ENCODE data around the gene EVPLL.
"Not testable (repeated sequence)": the region's sequence is repeated elsewhere in the genome, so short reads cannot be mapped to it uniquely, and the experiment has no call there.

EVPLL gene

DNA sequence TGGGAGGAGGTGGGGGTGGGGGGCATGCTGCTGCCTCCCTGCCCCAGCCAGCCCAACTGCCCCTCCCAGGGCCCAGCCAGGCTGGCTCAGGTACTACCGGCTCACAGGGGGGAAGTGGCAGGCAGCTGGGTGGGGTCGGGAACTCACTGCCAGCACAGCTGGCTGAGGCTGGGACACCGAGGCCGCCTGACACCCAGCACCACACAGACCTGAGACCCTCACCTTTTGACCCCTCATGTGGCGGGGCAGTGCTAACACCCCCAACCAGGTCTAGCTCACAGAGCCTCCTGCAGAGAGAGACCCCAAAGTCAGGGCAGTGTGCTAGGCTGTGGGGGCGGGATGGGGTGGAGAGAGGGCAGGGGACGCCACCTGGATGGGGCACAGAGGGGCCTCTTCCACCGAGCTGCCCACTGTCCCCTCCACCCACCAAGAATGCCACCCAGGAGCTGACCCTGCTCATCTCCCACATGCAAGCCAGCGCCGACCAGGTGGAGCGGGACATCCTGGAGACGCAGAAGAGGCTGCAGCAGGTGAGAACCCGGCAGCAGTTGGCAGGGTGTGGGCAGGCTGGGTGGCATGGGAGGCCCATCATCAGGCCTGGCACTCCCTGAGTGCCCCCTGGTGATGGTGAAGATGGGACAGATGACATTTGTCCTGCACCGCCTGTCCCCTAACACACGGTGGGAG lies 3.0 kb downstream of the EVPLL start:
- H3K4me1 ChIP-seq (ENCODE audit: control insufficient read depth, insufficient read depth, low read length) = peaks cover 13% of the 10 kb centered on the region
- no peaks in the 10 kb centered on the region for H3K36me3 ChIP-seq (ENCODE audit: control insufficient read depth, insufficient read depth, low read length, severe bottlenecking)
- no peaks in the 10 kb centered on the region for H3K9me3 ChIP-seq (ENCODE audit: control insufficient read depth, low read length)

GRCh38 chr17:18381158-18381952 lies 3.8 kb downstream of the EVPLL start:
- no peak for DNase-seq (ENCODE audit: low read depth)
- H3K4me3 ChIP-seq (ENCODE audit: low read length) = no peak overlapping the region
- H3K9ac ChIP-seq (ENCODE audit: low read length) = no peak overlapping the region
- no peaks in the 10 kb centered on the region for H3K36me3 ChIP-seq (ENCODE audit: control insufficient read depth, insufficient read depth, low read length, severe bottlenecking)
- no peaks in the 10 kb centered on the region for H3K9me3 ChIP-seq (ENCODE audit: control insufficient read depth, low read length)
- H3K27me3 ChIP-seq (replicated peaks; ENCODE audit: control insufficient read depth, insufficient read depth, low read length) = peaks cover 14% of the 10 kb centered on the region
- H3K4me1 ChIP-seq (ENCODE audit: control insufficient read depth, insufficient read depth, low read length) = peaks cover 13% of the 10 kb centered on the region

More for the DNA sequence above, 3.0 kb downstream of the EVPLL start:
- peaks cover 12% of the 10 kb centered on the region for H3K27me3 ChIP-seq (replicated peaks; ENCODE audit: control insufficient read depth, insufficient read depth, low read length)
- DNase-seq (ENCODE audit: low read depth) = no peak
- H3K4me3 ChIP-seq (ENCODE audit: low read length) = no peak overlapping the region
- H3K9ac ChIP-seq (ENCODE audit: low read length) = no peak overlapping the region

GRCh38 chr17:18381953-18382245 lies 4.3 kb downstream of the EVPLL start:
- H3K27me3 ChIP-seq (replicated peaks; ENCODE audit: control insufficient read depth, insufficient read depth, low read length) = peaks cover 16% of the 10 kb centered on the region
- H3K9me3 ChIP-seq (ENCODE audit: control insufficient read depth, low read length) = no peaks in the 10 kb centered on the region
- H3K9ac ChIP-seq (ENCODE audit: low read length) = no peak overlapping the region
- peaks cover 13% of the 10 kb centered on the region for H3K4me1 ChIP-seq (ENCODE audit: control insufficient read depth, insufficient read depth, low read length)
- DNase-seq (ENCODE audit: low read depth) = no peak
- H3K36me3 ChIP-seq (ENCODE audit: control insufficient read depth, insufficient read depth, low read length, severe bottlenecking) = no peaks in the 10 kb centered on the region
- no peak overlapping the region for H3K4me3 ChIP-seq (ENCODE audit: low read length)

DNA sequence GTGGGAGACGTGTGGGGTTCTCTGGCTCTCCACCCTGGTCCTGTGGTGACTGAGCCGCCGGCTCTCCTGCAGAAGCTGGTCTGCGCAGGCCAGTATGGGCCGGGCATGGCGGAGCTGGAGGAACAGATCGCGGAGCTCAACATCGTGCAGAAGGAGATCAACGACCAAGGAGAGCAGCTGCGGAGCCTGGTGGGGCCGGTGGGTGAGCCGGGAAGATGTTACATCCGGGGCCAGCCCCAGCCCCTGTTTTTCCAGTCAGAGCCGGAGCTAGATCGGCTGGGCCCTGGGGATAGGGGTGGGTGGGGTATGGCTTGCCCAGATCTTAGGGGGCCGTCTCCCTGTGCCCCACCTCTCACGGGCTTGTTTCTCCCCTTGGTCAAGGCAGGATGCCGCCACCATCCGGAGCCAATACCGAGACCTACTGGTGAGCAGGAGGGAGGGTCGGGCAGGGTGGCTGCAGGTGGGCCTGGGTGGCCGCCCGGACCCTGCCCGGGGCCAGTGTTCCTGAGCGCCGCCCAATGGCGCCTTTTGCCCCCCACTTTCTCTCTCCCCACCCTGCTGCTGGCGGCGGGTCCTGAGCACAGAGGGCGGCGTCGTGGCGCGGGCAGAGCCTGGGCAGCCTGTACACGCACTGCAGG lies 5.0 kb downstream of the EVPLL start:
- Histone ChIP-seq H3K9me3 (ENCODE audit: control insufficient read depth, low read length) (no peaks in the 10 kb centered on the region), H3K4me3 (ENCODE audit: low read length) (no peak overlapping the region), H3K36me3 (ENCODE audit: control insufficient read depth, insufficient read depth, low read length, severe bottlenecking) (no peaks in the 10 kb centered on the region), H3K4me1 (ENCODE audit: control insufficient read depth, insufficient read depth, low read length) (peaks cover 9% of the 10 kb centered on the region), H3K27me3 (replicated peaks; ENCODE audit: control insufficient read depth, insufficient read depth, low read length) (peaks cover 16% of the 10 kb centered on the region), H3K9ac (ENCODE audit: low read length) (no peak overlapping the region)
- DNase-seq (ENCODE audit: low read depth) = no peak

GRCh38 chr17:18383079-18383481 lies 5.5 kb downstream of the EVPLL start:
- H3K4me3 ChIP-seq (ENCODE audit: low read length); H3K36me3 ChIP-seq (ENCODE audit: control insufficient read depth, insufficient read depth, low read length, severe bottlenecking); H3K9me3 ChIP-seq (ENCODE audit: control insufficient read depth, low read length); H3K4me1 ChIP-seq (ENCODE audit: control insufficient read depth, insufficient read depth, low read length); H3K9ac ChIP-seq (ENCODE audit: low read length); DNase-seq (ENCODE audit: low read depth): not testable (repeated sequence)
- peaks cover 16% of the 10 kb centered on the region for H3K27me3 ChIP-seq (replicated peaks; ENCODE audit: control insufficient read depth, insufficient read depth, low read length)

DNA sequence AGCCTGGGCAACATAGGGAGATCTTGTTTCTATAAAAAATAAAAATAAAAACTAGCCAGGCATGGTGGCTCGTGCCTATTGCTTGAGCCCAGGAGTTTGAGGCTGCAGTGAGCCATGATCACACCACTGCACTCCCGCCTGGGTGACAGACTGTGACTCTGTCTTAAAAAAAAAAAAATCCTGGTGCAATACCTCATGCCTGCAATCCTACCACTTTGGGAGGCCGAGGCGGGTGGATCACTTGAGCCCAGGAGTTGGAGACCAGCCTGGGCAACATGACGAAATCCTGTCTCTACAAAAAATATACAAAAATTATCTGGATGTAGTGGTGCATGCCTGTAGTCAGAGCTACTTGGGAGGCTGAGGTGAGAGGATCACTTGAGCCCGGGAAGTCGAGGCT lies 6.7 kb downstream of the EVPLL start:
- H3K4me1 ChIP-seq (ENCODE audit: control insufficient read depth, insufficient read depth, low read length); H3K4me3 ChIP-seq (ENCODE audit: low read length); H3K36me3 ChIP-seq (ENCODE audit: control insufficient read depth, insufficient read depth, low read length, severe bottlenecking); H3K9ac ChIP-seq (ENCODE audit: low read length); H3K9me3 ChIP-seq (ENCODE audit: control insufficient read depth, low read length); DNase-seq (ENCODE audit: low read depth): not testable (repeated sequence)
- peaks cover 16% of the 10 kb centered on the region for H3K27me3 ChIP-seq (replicated peaks; ENCODE audit: control insufficient read depth, insufficient read depth, low read length)

DNA sequence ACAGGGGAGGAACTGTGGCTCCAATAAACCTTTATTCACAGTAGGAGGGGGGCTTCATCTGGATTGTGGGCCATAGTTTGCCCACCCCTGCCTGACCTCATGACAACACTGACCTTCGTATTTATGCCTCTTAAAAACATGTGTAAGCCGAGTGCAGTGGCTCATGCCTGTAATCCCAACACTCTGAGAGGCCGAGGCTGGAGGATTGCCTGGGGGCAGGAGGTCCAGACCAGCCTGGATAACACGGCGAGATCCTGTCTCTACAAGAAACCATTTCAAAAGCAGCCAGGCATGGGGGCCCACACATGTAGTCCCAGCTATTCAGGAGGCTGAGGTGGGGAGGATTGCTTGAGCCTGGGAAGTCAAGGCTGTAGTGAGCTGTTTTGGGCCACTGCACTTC lies 10.0 kb downstream of the EVPLL start:
- H3K9me3 ChIP-seq (ENCODE audit: control insufficient read depth, low read length); H3K36me3 ChIP-seq (ENCODE audit: control insufficient read depth, insufficient read depth, low read length, severe bottlenecking); H3K27me3 ChIP-seq (replicated peaks; ENCODE audit: control insufficient read depth, insufficient read depth, low read length); H3K4me1 ChIP-seq (ENCODE audit: control insufficient read depth, insufficient read depth, low read length); H3K4me3 ChIP-seq (ENCODE audit: low read length); DNase-seq (ENCODE audit: low read depth); H3K9ac ChIP-seq (ENCODE audit: low read length): not testable (repeated sequence)

DNA sequence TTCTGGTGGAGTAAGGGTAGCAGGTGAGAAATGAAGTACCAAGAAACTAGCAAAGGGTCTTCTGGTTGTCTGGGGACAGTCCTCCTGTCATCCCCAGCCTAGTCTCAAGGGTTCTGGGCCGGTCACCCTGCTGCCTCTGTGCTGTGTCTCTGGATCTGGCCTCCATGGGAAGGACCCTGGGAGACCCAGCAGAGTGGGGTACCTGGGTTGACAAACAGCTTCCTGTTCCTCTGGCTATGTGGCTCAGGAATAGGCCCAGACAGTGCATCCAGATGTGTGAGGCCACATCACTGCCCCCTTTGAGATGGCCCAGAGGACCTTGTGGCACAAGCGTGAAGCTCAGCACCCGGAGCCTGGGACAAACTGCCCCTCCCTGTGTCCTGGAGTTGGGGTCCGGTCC lies 10.7 kb downstream of the EVPLL start:
- not testable (repeated sequence) for H3K36me3 ChIP-seq (ENCODE audit: control insufficient read depth, insufficient read depth, low read length, severe bottlenecking); H3K4me1 ChIP-seq (ENCODE audit: control insufficient read depth, insufficient read depth, low read length); DNase-seq (ENCODE audit: low read depth); H3K9ac ChIP-seq (ENCODE audit: low read length); H3K9me3 ChIP-seq (ENCODE audit: control insufficient read depth, low read length); H3K4me3 ChIP-seq (ENCODE audit: low read length); H3K27me3 ChIP-seq (replicated peaks; ENCODE audit: control insufficient read depth, insufficient read depth, low read length)

DNA sequence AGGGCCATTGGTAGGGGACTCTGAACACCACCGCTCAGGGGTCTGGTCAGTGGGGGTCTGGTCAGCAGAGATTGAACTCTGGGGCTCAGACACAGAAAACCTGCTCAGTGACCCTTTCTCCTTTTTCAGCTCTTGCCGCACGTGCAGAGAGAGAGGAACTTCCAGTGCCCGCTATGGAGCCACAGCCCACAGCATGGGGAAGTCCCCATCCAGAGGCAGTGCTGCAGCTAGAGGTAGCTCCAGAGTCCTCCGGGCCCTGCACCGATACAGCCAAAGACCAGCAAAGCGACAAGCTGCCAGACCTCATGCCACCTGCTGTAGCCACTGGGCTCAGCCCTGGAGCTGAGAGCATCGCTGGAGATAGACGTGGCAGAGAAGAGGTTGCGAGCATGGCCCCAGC lies 11.2 kb downstream of the EVPLL start:
- H3K27me3 ChIP-seq (replicated peaks; ENCODE audit: control insufficient read depth, insufficient read depth, low read length); DNase-seq (ENCODE audit: low read depth); H3K36me3 ChIP-seq (ENCODE audit: control insufficient read depth, insufficient read depth, low read length, severe bottlenecking); H3K9me3 ChIP-seq (ENCODE audit: control insufficient read depth, low read length); H3K4me3 ChIP-seq (ENCODE audit: low read length); H3K9ac ChIP-seq (ENCODE audit: low read length); H3K4me1 ChIP-seq (ENCODE audit: control insufficient read depth, insufficient read depth, low read length): not testable (repeated sequence)

GRCh38 chr17:18401872-18402590 lies 24.5 kb downstream of the EVPLL start:
- H3K4me3 ChIP-seq (ENCODE audit: low read length); H3K9me3 ChIP-seq (ENCODE audit: control insufficient read depth, low read length); H3K4me1 ChIP-seq (ENCODE audit: control insufficient read depth, insufficient read depth, low read length); DNase-seq (ENCODE audit: low read depth); H3K27me3 ChIP-seq (replicated peaks; ENCODE audit: control insufficient read depth, insufficient read depth, low read length); H3K36me3 ChIP-seq (ENCODE audit: control insufficient read depth, insufficient read depth, low read length, severe bottlenecking); H3K9ac ChIP-seq (ENCODE audit: low read length): not testable (repeated sequence)

- not testable (repeated sequence) for H3K4me1 ChIP-seq (ENCODE audit: control insufficient read depth, insufficient read depth, low read length); H3K27me3 ChIP-seq (replicated peaks; ENCODE audit: control insufficient read depth, insufficient read depth, low read length); H3K9ac ChIP-seq (ENCODE audit: low read length); DNase-seq (ENCODE audit: low read depth); H3K36me3 ChIP-seq (ENCODE audit: control insufficient read depth, insufficient read depth, low read length, severe bottlenecking); H3K9me3 ChIP-seq (ENCODE audit: control insufficient read depth, low read length); H3K4me3 ChIP-seq (ENCODE audit: low read length)
Measured at GRCh38 chr17:18403166-18403565, 25.6 kb downstream of the EVPLL start.

Data from adipocyte (in vitro differentiated cells).